HG03571 (cell line): ENCODE results near the gene MMAB.
"Not testable (repeated sequence)": the region's sequence is repeated elsewhere in the genome, so short reads cannot be mapped to it uniquely, and the experiment has no call there.

Experiments
- ATAC-seq: cut with Tn5 transposase; IDR thresholded peaks from one replicate; pipeline ENCODE4 v1.9.1; 2021; ENCODE audit not compliant: unreplicated experiment

MMAB gene

DNA sequence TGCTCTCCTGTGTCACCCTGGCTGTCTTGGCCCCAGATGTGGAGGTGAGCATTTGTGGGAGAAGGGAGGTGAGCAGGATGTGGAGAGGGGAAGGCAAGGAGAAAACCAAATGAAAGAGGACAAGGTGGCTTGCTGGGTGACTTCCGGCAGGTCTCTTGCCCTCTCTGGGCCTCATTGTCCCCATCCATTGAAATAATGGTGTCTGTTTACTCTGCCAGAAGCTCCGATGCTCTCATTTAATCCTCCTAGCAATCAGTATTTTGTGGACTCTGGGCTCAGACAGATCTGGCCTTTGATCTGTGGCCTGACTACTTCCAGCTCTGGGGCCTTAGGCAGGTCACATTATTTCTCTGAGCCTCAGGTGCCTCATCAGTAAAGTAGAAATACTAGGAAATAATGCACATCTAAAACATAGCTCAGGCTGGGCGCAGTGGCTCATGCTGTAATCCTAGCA, 30.9 kb upstream of the MMAB start:
- ATAC-seq = no peak

DNA sequence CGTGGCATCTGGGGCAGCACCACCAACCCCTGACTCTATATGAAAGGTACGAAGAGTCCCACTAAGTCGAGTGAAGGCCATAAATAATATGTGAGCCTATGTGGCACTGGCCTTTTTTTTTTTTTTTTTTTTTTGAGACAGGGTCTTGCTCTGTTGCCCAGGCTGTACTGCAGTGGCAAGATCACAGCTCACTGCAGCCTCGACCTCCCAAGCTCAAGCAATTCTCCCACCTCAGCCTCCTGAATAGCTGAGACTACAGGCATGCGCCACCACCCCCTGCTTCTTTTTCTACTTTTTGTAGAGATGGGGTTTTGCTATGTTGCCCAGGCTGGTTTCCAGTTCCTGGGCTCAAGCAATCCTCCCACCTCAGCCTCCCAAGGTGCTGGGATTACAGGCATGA, 28.8 kb upstream of the MMAB start:
- ATAC-seq = not testable (repeated sequence)

DNA sequence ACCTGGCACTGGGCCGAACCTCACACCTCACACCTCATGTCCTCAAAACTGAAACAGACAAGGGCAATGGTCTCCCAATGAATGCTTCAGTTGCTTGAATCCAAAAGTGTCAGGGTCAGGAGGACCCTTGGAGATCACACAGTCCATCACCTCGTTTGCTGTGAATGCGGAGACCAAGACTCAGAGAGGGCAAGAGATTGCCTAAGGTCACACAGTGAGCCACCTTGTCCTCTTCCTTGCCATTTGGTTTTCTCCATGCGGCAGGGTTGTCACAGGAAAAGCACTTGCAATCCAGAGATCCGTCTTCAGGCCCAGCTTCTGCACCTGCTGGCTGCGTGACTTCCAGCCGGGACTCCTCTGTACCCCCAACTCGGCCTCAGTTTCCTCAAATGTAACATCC, 28.3 kb upstream of the MMAB start:
- ATAC-seq = no peak

DNA sequence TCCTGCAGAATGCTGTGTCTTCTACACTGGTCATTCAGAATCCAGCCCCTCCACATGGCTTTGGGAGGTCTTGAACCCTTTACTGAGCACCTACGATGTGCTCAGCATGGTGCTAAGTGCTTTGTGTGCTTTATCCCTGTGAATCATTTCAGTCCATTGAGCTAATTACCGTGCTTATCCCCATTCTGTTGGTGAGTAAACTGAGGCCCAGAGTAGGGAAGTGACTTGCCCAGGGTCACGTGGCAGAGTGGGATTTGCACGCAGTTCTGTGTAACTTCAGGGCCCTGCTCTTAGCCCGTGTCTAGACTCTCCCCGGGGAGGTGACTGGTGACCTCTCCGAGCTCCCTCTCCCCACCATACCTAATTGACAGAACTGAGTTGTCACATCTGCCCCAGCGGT, 27.7 kb upstream of the MMAB start:
- no peak for ATAC-seq

DNA sequence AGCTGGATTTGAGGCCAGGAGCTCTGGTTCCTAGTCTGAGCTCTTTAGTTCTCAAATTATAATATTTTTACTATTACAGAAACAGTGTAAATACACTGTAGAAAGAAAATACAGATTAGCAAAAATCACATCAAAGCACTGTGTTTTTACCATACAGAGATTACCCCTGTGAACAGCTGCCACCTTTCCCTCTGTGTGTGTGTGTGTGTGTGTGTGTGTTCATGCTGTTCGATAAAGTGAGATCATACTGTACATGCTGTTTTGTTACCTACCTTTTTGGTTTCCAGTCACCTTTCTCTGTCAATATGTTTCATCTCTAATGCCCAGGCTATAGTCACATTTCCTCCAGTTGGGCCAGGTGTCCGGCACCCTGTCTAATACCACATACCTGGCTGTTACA, 27.2 kb upstream of the MMAB start:
- no peak for ATAC-seq

DNA sequence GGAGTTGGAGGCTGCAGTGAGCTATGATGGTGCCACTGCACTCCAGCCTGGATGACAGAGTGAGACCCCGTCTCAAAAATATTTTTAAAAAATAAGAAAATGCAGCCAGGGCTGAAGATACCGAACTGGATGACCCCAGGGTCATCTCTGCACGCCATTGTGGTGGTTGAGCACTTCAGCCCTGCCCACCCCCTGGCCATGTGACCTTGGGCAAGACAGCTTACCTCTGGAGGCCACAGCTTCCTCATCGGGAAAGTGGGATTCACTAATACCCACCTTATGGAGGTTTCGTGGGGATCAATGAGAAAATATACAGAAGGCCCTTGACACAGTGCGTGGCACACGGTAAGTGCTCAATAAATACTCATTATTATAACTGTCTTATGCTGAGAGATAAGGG, 25.8 kb upstream of the MMAB start:
- ATAC-seq = no peak

DNA sequence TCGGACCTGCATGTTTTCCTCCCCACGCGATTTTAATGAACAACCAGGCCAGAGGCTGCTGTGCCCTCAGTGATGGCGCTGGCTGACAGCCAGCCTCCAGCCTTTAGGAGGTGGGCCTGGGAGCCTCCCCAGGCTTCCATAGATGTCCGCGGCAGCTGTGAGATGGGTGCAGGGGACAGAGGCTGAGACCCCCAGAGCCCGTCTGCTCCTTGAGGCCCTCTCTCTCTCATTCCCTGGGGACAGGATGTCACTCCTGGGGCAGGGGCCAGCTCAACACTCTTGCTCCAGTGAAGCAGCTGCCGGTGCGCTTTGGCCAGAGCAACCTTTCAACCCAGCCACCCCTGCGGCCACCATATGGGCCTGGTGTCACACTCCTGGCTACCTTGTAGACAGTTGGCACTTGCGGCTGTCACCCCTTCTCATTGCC, 25.1 kb upstream of the MMAB start:
- no peak for ATAC-seq

DNA sequence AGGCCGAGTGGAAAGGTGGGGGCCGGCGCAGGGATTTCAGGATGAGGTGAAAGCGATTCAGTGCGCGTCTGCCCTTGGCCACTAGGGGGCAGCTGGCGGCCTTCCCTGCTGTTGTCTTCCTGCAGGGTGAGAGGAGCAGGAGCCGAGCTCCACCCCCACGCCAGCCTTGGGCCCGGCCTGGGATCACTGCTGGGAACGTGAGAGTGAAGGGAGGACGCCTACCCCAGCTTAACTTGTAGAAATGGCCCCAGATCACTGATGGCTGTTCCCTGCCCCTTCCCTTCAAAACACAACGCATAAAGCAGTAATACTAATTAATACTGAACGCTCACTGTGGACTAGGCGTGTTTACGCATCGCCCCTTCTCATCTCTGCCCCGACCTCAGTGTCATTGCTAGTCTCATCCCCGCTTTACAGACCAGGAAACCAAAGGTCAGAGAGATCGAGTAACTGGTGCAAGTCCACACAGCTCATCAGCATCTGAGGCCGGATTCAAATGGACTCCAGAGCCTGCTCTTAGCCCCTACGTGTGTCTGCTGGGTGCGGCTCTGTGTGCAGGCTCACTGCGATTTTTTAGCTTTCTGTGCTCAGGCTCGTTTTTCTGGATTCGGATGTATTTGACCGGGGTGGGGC, 24.6 kb upstream of the MMAB start:
- no peak for ATAC-seq

DNA sequence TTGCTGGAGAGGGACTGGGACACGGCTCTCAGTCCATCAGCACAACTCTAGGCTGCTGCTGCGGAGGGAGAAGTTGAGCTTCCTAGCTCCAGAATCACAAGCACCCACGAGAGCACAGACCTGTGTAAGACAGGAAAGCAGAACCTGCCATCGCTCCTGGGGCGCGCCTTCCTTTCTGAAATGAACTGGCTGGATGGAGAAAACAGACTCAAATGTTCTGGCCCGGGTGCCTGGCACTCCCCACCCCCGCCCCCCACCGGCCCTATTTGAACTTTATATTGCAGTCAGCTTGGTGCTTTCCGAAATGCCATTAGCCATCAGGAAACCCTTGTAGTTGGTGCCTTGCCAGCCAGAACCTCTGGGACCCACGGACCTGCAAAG, 24.1 kb upstream of the MMAB start:
- no peak for ATAC-seq

DNA sequence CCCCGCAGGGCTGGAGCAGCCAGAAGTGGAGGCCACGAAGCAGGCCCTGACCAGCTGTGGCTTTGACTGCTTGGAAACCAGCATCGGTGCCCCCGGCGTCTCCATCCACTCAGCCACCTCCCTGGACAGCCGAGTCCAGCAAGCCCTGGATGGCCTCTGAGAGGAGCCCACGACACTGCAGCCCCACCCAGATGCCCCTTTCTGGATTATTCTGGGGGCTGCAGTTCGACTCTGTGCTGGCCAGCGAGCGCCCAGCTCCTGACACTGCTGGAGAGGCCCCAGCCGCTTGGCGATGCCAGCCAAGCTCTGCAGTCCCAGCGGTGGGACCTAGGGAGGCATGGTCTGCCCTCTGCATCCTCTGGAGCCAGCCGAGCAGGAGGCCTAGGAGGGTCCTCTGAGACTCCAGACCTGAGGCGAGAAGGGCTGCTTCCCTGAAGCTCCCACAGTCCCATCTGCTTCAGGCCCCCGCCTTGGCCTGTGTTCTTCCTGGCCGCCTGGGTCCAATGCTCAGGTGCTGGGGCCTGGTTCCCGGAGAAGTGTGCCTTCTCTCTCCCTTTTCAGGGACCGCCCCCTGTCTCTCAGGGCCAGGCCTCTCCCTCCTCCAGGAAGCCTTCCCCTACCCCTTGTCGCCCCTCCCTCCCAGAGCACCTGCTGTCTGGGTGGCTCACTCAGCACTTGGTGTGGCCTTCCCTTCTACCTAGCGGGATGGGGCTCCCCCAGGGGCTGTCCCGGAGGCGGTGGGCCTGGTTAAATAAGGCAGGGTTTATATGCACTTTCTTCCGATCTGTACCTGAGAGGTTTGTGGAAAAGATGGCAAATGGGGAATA, 23.3 kb upstream of the MMAB start:
- no peak for ATAC-seq

DNA sequence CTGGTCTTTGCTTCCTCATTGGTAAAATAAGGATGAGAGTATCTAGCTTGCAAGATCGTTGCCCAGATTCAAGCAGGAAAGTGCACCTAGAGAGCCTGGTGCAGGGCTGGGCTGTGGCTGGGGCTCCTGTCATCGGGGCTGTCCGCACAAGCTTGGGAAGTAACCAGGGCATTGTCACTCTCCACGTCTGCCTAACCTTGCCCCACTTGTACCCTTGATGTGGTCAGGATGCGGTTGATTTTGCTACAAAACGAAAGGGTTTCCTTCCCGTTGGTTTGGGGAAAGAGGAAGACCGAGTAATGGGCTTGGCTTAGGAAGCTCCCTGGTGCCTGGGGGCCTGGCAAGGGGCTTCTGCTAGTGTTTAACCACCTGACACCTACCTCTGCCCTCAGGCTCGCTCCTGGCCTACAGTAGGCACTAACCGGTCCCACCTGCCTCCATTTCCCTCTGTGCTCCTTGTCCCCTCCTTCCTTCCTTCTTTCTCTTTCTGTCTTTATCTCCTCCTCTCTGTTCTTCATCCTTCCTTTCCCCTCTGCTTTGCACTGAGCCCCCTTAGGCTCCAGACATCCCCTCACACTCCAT, 22.1 kb upstream of the MMAB start:
- no peak for ATAC-seq

DNA sequence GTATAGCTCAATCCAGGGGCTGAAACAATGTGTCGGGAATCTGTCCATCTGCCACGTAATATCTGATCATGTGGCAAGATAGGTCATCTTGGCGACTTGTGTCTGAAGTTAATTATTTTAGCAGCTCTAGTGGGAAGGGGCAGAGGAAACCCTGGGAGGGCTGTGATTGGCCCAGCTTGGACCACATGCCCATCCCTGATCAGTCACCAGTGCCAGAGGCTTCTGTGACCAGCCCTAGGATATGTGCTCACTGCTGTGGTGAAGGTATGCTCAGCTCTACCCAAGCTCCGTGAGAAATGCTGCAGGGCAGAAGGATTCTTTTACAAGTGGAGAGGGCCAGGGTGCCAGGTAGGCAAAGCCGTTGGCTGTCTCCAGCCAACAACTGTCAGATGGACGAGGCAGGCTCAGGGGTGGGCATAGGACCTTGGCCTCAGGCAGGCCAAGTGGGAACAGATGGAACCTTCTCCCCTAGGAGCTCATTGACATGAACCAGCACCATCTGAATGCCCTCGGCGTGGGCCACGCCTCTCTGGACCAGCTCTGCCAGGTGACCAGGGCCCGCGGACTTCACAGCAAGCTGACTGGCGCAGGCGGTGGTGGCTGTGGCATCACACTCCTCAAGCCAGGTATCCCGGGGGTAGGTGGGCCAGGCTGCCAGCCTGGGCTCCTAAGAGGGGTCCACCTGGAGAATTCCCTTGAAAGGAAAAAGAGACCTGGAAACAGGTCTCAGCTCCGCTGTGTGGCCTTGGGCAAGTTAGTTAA, 21.4 kb upstream of the MMAB start:
- ATAC-seq = no peak

DNA sequence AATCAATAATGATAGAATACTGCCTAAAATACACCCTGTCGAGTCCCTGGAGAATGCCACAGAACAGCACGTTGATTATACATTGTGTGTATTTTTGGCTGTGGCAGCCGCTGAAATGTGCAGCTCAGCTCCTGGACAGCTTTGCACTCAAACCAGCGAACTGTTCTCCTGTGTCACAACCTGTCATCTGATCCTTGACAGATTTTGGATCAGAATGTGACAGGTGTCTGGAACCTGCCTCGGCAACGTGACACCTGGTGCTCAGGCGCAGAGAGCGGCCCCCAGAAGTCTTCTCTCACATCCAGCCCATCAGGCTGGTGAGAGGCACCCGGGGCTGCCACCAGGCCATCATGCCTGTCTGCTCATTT, 19.6 kb upstream of the MMAB start:
- ATAC-seq = no peak

DNA sequence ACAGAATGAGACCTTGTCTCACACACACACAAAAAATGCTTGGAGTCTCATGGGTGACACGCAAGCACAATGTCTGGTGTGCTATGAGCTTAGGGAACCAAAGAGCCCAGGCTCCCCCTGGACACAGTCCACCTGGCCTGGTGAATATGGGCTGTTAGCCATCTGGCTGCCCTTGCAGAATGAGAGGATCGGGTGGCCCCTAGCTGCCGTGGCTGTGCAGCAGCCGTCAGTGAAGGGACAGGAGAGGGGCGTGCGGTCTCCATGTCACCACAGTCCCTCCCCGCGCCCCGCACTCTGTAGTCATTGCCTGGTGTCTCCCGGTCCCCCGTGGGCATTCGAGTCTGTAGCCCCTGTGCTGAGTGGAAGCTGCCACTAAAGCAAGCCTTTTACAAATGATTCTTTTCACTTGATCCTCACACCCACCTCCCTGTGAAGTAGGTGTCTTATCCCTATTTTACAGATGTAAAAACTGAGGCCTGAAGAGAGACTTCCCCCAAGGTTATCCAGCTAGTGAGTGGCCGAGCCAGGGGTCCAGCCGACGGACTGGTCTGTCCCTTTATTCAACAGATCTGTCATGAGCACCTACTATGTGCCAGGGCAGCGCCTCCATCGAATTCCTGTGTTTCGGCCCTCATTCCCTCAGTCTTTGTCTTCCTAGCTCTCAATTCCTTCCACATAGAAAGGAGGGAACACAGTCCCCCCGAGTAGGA, 19.0 kb upstream of the MMAB start:
- ATAC-seq = no peak

DNA sequence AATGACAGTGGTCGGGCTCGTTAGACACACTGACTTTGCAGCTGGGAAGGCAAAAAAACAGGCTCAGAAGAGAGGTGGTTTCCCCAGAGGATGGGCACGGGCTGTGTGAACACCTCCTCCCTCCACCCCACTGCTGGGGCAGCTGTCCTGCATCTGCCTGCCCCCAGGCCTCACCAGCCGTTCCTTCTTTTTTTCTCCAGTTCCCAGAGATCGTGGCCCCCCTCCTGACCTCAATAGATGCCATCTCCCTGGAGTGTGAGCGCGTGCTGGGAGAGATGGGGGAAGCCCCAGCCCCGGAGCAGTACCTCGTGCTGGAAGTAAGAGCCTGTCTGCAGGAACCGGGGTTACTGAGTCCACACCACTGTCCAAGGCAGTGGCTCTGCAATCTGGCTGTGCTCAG, 17.7 kb upstream of the MMAB start:
- ATAC-seq = no peak

DNA sequence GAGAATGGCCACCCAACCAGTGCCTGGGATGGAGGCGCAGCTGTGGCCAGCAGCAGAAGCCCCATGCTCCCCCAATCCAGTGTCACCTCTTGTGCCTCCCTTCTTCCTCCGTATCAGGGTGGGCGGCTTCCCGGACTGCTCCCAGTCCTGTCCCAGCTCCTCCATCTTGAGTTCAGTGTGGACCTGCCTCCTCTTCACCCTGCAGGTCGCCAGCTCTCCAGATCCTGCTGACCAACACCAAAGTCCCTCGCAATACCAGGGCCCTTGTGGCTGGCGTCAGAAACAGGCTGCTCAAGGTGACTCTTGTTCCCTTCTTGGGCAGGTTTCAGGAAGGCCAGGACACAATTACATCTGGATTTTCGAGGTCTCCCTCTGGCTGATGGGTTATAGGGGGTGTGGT, 17.3 kb upstream of the MMAB start:
- no peak for ATAC-seq

DNA sequence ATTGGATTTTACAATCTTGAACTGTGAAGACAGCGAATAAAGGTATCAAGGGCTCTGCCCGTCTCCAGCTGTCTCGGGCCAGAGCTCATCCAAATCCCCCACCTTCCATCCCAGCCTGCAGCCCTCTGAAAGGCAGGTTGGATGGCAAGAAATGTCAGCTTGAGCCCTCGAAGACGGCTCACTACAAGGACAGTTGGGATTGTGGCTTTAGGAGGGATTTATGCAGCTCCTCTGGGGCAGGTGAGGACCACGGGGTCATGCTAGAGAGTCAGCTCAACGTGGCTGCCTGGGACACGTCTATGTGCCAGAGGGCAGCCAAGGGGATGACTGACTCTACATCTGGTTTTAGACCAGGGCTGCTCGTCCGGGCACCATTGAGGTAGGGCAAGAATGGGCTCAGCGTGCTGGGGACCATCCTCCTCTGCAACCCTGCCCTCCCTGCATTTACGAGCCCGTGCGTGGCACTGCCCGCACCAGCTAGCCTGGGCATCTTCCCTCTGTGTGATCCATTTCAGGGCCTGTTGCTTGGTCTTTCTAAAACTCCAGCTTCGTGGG, 16.5 kb upstream of the MMAB start:
- no peak for ATAC-seq

DNA sequence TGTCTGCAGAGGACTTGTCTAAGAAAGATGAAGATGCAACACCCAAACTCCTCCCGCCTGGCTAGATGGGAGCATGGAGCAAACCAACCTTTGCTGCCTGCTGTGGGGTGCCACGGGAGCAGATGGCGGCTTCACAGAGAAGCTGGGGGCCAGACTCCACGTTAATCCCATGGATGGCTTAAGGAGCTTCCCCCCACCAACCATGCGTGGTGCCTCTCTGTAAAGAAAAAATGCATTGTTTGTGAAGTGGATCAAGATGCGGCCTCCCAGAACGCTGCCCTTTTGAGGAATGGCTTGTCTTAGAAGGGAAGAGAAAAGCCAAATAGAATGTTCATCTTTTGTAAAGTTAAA, 15.9 kb upstream of the MMAB start:
- no peak for ATAC-seq

DNA sequence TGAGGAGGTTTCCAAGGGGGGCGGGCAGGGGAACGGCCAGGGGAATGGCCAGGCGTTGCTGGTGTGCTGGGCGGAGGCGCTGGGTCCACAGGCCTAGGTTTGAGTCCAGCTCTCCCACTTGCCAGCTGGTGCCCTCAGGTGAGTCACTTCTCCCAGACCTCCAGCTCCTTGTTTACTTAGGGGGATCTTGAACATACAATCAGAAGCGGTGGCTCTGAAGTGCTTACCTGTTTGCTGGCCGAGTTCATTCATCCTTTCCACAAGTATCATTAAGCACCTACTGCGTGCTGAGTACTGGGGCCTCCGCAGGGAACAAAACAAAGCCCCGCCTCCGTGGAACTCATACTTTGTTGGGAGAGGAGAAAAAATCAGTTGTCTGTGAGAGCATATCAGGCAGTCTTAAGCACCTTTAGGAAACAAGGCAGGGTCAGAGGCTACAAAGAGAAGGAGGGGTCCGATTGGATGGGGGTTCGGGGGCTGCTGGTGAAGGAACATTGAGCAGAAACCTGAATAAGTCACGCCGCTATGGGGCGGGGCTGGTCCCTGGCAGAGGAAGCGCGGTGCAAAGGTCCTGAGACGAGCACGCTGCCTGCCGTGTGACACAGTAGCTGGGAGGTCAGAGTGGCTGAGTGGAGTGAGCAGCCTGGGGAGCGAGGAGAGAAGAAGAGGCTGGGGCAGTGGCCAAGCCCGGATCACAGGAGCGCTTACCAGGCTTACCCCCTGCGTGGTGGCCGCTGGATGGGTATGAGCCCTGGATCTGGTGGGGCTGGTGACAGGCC, 15.3 kb upstream of the MMAB start:
- ATAC-seq = no peak

DNA sequence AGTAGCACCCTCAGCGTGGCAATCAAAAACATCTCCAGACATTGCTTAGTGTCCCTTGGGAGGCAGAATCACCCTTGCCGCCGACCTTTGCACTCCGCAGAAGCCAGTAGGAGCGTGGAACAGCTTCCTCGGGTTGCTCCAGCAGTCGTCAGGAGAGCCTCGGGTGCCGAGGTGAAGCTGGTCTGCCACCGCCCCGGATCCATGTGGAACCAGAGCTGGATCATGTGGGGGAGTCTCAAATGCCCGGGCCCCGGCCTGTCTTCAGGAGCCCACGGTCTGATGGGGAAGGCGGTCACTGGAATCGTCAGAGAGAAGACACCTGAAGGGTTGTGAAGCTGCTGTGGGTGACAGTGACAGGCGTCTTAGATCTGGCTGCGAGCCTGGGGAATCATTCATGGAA, 14.6 kb upstream of the MMAB start:
- ATAC-seq = no peak
